K562 (cell line): Measurements from ENCODE around the gene ZNF260.
"Not testable (repeated sequence)": the region's sequence is repeated elsewhere in the genome, so short reads cannot be mapped to it uniquely, and the experiment has no call there.

Experiments
- BHLHE40 ChIP-seq: IDR thresholded peaks from 2 replicates; pipeline ENCODE4 v1.6.1; 2011; ENCODE audit warnings: low read length, improper control_type of control experiment
- CEBPB ChIP-seq: fragments of 450-650 bp; IDR thresholded peaks from 2 replicates; pipeline ENCODE4 v1.6.1; 2016; ENCODE audit warnings: missing genetic modification characterization, missing compliant biosample characterization
- MAX ChIP-seq: sonication (generic); formaldehyde crosslinking; IDR thresholded peaks from 2 replicates; pipeline ENCODE4 v1.9.0; 2022; ENCODE audit warnings: mild to moderate bottlenecking, missing genetic modification reagents
- ZC3H4 ChIP-seq: sonication (generic); formaldehyde crosslinking; IDR thresholded peaks from 2 replicates; pipeline ENCODE4 v1.9.0; 2021; ENCODE audit warnings: missing genetic modification reagents, borderline replicate concordance
- ZNF121 ChIP-seq: sonication (generic); formaldehyde crosslinking; conservative IDR thresholded peaks from 2 replicates; pipeline ENCODE4 v1.8.0; 2022; ENCODE audit warnings: missing genetic modification reagents
- ZNF263 ChIP-seq: sonication (generic); formaldehyde crosslinking; IDR thresholded peaks from 2 replicates; pipeline ENCODE4 v1.8.0; 2022; ENCODE audit warnings: mild to moderate bottlenecking, missing genetic modification reagents, borderline replicate concordance
- TF ChIP-seq, protein P1 (sequence below): sonication (generic); formaldehyde crosslinking; IDR thresholded peaks from 2 replicates; pipeline ENCODE4 v1.8.1; 2022; ENCODE audit warnings: missing genetic modification reagents

DNA sequence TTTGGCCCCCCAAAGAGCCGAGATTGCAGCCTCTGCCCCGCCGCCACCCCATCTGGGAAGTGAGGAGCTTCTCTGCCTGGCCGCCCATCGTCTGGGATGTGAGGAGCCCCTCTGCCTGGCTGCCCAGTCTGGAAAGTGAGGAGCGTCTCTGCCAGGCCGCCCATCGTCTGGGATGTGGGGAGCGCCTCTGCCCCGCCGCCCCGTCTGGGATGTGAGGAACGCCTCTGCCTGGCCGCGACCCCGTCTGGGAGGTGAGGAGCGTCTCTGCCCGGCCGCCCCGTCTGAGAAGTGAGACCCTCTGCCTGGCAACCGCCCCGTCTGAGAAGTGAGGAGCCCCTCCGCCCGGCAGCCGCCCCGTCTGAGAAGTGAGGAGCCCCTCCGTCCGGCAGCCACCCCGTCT, 37.2 kb downstream of the ZNF260 start:
- TF ChIP-seq MAX (CRISPR knock-in tag); BHLHE40; CEBPB (tag); ZNF121 (CRISPR knock-in tag); ZC3H4 (CRISPR knock-in tag); ZNF263 (CRISPR knock-in tag): not testable (repeated sequence)
- TF ChIP-seq, protein P1, sequence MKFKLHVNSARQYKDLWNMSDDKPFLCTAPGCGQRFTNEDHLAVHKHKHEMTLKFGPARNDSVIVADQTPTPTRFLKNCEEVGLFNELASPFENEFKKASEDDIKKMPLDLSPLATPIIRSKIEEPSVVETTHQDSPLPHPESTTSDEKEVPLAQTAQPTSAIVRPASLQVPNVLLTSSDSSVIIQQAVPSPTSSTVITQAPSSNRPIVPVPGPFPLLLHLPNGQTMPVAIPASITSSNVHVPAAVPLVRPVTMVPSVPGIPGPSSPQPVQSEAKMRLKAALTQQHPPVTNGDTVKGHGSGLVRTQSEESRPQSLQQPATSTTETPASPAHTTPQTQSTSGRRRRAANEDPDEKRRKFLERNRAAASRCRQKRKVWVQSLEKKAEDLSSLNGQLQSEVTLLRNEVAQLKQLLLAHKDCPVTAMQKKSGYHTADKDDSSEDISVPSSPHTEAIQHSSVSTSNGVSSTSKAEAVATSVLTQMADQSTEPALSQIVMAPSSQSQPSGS: not testable (repeated sequence)
